ENCODE data around the gene BRSK2.
A peak's percentile ranks its signal among the peaks of the same experiment; 100 is the strongest.

Gene BRSK2

GRCh38 chr11:1377231-1377780 lies 12.4 kb upstream of the BRSK2 start:
- DNase-seq: no peak

- DNase-seq: no peak
Measured at GRCh38 chr11:1381793-1382425, 7.8 kb upstream of the BRSK2 start.

- DNase-seq: no peak
Measured at GRCh38 chr11:1382429-1382828, 7.3 kb upstream of the BRSK2 start.

- DNase-seq: peak; percentile 21 to 48
Measured at GRCh38 chr11:1382831-1383607, 6.7 kb upstream of the BRSK2 start.

- no peak for DNase-seq
Measured at GRCh38 chr11:1384199-1384970, 5.3 kb upstream of the BRSK2 start.

GRCh38 chr11:1387521-1387920 lies 2.2 kb upstream of the BRSK2 start:
- DNase-seq: no peak

GRCh38 chr11:1387961-1388762 lies 1.6 kb upstream of the BRSK2 start:
- DNase-seq: no peak

- no peak for DNase-seq
Measured at GRCh38 chr11:1388763-1389102, 1.0 kb upstream of the BRSK2 start.

- peak; percentile 89 to 98 for DNase-seq
Measured at GRCh38 chr11:1389103-1389931, 417 bp upstream of the BRSK2 start.

GRCh38 chr11:1390569-1391164 lies 933 bp downstream of the BRSK2 start:
- no peak for DNase-seq

GRCh38 chr11:1391165-1392075 lies 1.7 kb downstream of the BRSK2 start:
- DNase-seq: no peak

- no peak for DNase-seq
Measured at GRCh38 chr11:1392111-1392510, 2.4 kb downstream of the BRSK2 start.

GRCh38 chr11:1392561-1392960 lies 2.8 kb downstream of the BRSK2 start:
- no peak for DNase-seq

GRCh38 chr11:1393038-1393710 lies 3.4 kb downstream of the BRSK2 start:
- no peak for DNase-seq

GRCh38 chr11:1394936-1395772 lies 5.4 kb downstream of the BRSK2 start:
- DNase-seq: no peak

- DNase-seq: no peak
Measured at GRCh38 chr11:1395773-1396374, 6.1 kb downstream of the BRSK2 start.

- DNase-seq: no peak
Measured at GRCh38 chr11:1396375-1396841, 6.7 kb downstream of the BRSK2 start.

Measured in NCI-H187 (cell line).